Measurements from ENCODE around the gene FOXJ1. TPM values are rescaled to one million over a fixed set of nuclear protein-coding genes. Genes with fewer than 3 reads are reported as not detected.

FOXJ1 gene
- total and polyA plus RNA-seq, 2 experiments from 2014 or later, result 1.1 to 1.6 TPM

- Histone ChIP-seq H3K9me2 (replicated peaks; ENCODE audit: insufficient read depth) (no peaks in the 10 kb centered on the region), H3K27me3 (no peaks in the 10 kb centered on the region), H3K79me2 (no peaks in the 10 kb centered on the region), H3K4me3 (no peak overlapping the region), H2AFZ (no peak overlapping the region), H4K20me1 (ENCODE audit: insufficient read depth, poor library complexity, severe bottlenecking) (no peaks in the 10 kb centered on the region), H3K4me2 (no peak overlapping the region), H3K9me3 (ENCODE audit: low read depth) (no peaks in the 10 kb centered on the region), H3K27ac (no peak overlapping the region), H3K36me3 (replicated peaks; ENCODE audit: insufficient read depth, low read depth) (no peaks in the 10 kb centered on the region), H3K4me1 (ENCODE audit: insufficient read depth) (no peaks in the 10 kb centered on the region)
- TF ChIP-seq CTCF (IDR thresholded peaks at IDR 0.05; ENCODE audit: poor library complexity), result no peak
- TF ChIP-seq EZH2 (IDR thresholded peaks at IDR 0.05; ENCODE audit: borderline replicate concordance), result no peak
- TF ChIP-seq EZH2phosphoT487 (IDR thresholded peaks at IDR 0.05; ENCODE audit: low read depth, severe bottlenecking, unreplicated experiment), result no peak
- DNase-seq (ENCODE audit: low spot score), result no peak
- WGBS (ENCODE audit: low lambda C conversion rate, missing lambda C conversion rate), result 95% methylated on average over 10 of the region's 10 CpGs
Measured at GRCh38 chr17:76154936-76155845, 14.1 kb upstream of the FOXJ1 start.

GRCh38 chr17:76154292-76154691 lies 13.2 kb upstream of the FOXJ1 start:
- H3K4me1 ChIP-seq (ENCODE audit: insufficient read depth), result no peaks in the 10 kb centered on the region
- no peak overlapping the region for H3K4me2 ChIP-seq
- H2AFZ ChIP-seq, result no peak overlapping the region
- 83% methylated on average over 3 of the region's 3 CpGs for WGBS (ENCODE audit: low lambda C conversion rate, missing lambda C conversion rate)
- no peak overlapping the region for H3K4me3 ChIP-seq
- TF ChIP-seq EZH2 (IDR thresholded peaks at IDR 0.05; ENCODE audit: borderline replicate concordance) (no peak), EZH2phosphoT487 (IDR thresholded peaks at IDR 0.05; ENCODE audit: low read depth, severe bottlenecking, unreplicated experiment) (no peak), CTCF (IDR thresholded peaks at IDR 0.05; ENCODE audit: poor library complexity) (no peak)
- DNase-seq (ENCODE audit: low spot score), result no peak
- H3K9me3 ChIP-seq (ENCODE audit: low read depth), result no peaks in the 10 kb centered on the region
- no peaks in the 10 kb centered on the region for H3K27me3 ChIP-seq
- no peak overlapping the region for H3K27ac ChIP-seq
- no peaks in the 10 kb centered on the region for H4K20me1 ChIP-seq (ENCODE audit: insufficient read depth, poor library complexity, severe bottlenecking)
- H3K9me2 ChIP-seq (replicated peaks; ENCODE audit: insufficient read depth), result no peaks in the 10 kb centered on the region
- no peaks in the 10 kb centered on the region for H3K79me2 ChIP-seq
- H3K36me3 ChIP-seq (replicated peaks; ENCODE audit: insufficient read depth, low read depth), result no peaks in the 10 kb centered on the region

GRCh38 chr17:76153640-76154039 lies 12.6 kb upstream of the FOXJ1 start:
- Histone ChIP-seq H3K27ac (no peak overlapping the region), H3K9me3 (ENCODE audit: low read depth) (no peaks in the 10 kb centered on the region), H3K79me2 (no peaks in the 10 kb centered on the region), H3K9me2 (replicated peaks; ENCODE audit: insufficient read depth) (no peaks in the 10 kb centered on the region), H3K27me3 (no peaks in the 10 kb centered on the region), H4K20me1 (ENCODE audit: insufficient read depth, poor library complexity, severe bottlenecking) (no peaks in the 10 kb centered on the region), H3K4me2 (no peak overlapping the region), H3K4me1 (ENCODE audit: insufficient read depth) (no peaks in the 10 kb centered on the region), H2AFZ (no peak overlapping the region), H3K36me3 (replicated peaks; ENCODE audit: insufficient read depth, low read depth) (no peaks in the 10 kb centered on the region), H3K4me3 (no peak overlapping the region)
- TF ChIP-seq CTCF (IDR thresholded peaks at IDR 0.05; ENCODE audit: poor library complexity), result peak; percentile 21
- TF ChIP-seq EZH2 (IDR thresholded peaks at IDR 0.05; ENCODE audit: borderline replicate concordance), result no peak
- no peak for DNase-seq (ENCODE audit: low spot score)
- WGBS (ENCODE audit: low lambda C conversion rate, missing lambda C conversion rate), result 51% methylated on average over 5 of the region's 5 CpGs
